ENCODE measurements around the gene SULT2A1.
A peak's percentile ranks its signal among the peaks of the same experiment; 100 is the strongest.
"Not testable (repeated sequence)": the region's sequence is repeated elsewhere in the genome, so short reads cannot be mapped to it uniquely, and the experiment has no call there.

Gene SULT2A1

GRCh38 chr19:47886010-47886559 lies at the start of gene SULT2A1:
Gene SULT2A1, minus strand, starts transcription at chr19:47886315. Its CDS starts 58 bp downstream, at chr19:47886257.
- DNase-seq (ENCODE audit: low spot score) = no peak

- DNase-seq (ENCODE audit: low spot score) = not testable (repeated sequence)
These were observed 42.5 kb upstream of the SULT2A1 start for GRCh38 chr19:47928581-47928980.

- not testable (repeated sequence) for DNase-seq (ENCODE audit: low spot score)
These were observed 34.0 kb upstream of the SULT2A1 start for GRCh38 chr19:47920107-47920506.

GRCh38 chr19:47910191-47910590 lies 24.1 kb upstream of the SULT2A1 start:
- DNase-seq (ENCODE audit: low spot score) = not testable (repeated sequence)

- not testable (repeated sequence) for DNase-seq (ENCODE audit: low spot score)
These were observed 23.2 kb upstream of the SULT2A1 start for GRCh38 chr19:47909350-47909749.

- no peak for DNase-seq (ENCODE audit: low spot score)
These were observed 15.3 kb upstream of the SULT2A1 start for GRCh38 chr19:47901370-47901769.

GRCh38 chr19:47899335-47899734 lies 13.2 kb upstream of the SULT2A1 start:
- DNase-seq (ENCODE audit: low spot score) = no peak

GRCh38 chr19:47897861-47898260 lies 11.7 kb upstream of the SULT2A1 start:
- DNase-seq (ENCODE audit: low spot score) = no peak

GRCh38 chr19:47896773-47897172 lies 10.7 kb upstream of the SULT2A1 start:
- DNase-seq (ENCODE audit: low spot score) = no peak

- DNase-seq (ENCODE audit: low spot score) = no peak
These were observed 9.9 kb upstream of the SULT2A1 start for GRCh38 chr19:47896019-47896418.

GRCh38 chr19:47895165-47895782 lies 9.2 kb upstream of the SULT2A1 start:
- DNase-seq (ENCODE audit: low spot score) = no peak

GRCh38 chr19:47891923-47892666 lies 6.0 kb upstream of the SULT2A1 start:
- no peak for DNase-seq (ENCODE audit: low spot score)

- DNase-seq (ENCODE audit: low spot score) = no peak
These were observed 5.5 kb upstream of the SULT2A1 start for GRCh38 chr19:47891622-47891922.

- DNase-seq (ENCODE audit: low spot score) = no peak
These were observed 4.9 kb upstream of the SULT2A1 start for GRCh38 chr19:47890865-47891621.

GRCh38 chr19:47885067-47885463 lies 1.1 kb downstream of the SULT2A1 start:
- DNase-seq (ENCODE audit: low spot score) = no peak

GRCh38 chr19:47882890-47883289 lies 3.2 kb downstream of the SULT2A1 start:
- DNase-seq (ENCODE audit: low spot score) = no peak

- no peak for DNase-seq (ENCODE audit: low spot score)
These were observed 4.4 kb downstream of the SULT2A1 start for GRCh38 chr19:47881757-47882156.

- DNase-seq (ENCODE audit: low spot score) = not testable (repeated sequence)
These were observed 6.7 kb downstream of the SULT2A1 start for GRCh38 chr19:47879385-47879784.

GRCh38 chr19:47878906-47879305 lies 7.2 kb downstream of the SULT2A1 start:
- no peak for DNase-seq (ENCODE audit: low spot score)

- DNase-seq (ENCODE audit: low spot score) = no peak
These were observed 20.9 kb downstream of the SULT2A1 start for GRCh38 chr19:47865166-47865565.

- peak; percentile 53 for DNase-seq (ENCODE audit: low spot score)
These were observed 22.6 kb downstream of the SULT2A1 start for GRCh38 chr19:47863514-47863936.

GRCh38 chr19:47861630-47862029 lies 24.5 kb downstream of the SULT2A1 start:
- DNase-seq (ENCODE audit: low spot score) = no peak

All from putamen (tissue), 1 donor.